Left ventricle myocardium inferior (tissue), 1 donor: ENCODE measurements around the gene DACH1. TPM values are rescaled to one million over a fixed set of nuclear protein-coding genes. Genes with fewer than 3 reads are reported as not detected.

Experiments used
- DNase-seq: peaks from one replicate; pipeline ENCODE4 v3.0.0-alpha.2; 2020
- H3K27ac ChIP-seq: fragments of 200-600 bp; replicated peaks from 2 replicates; pipeline ENCODE4 v1.8.0; 2021
- H3K27me3 ChIP-seq: fragments of 200-600 bp; 2 replicates; pipeline ENCODE4 v1.8.0; 2021; ENCODE audit warnings: low read depth
- H3K36me3 ChIP-seq: fragments of 200-600 bp; 2 replicates; pipeline ENCODE4 v1.8.0; 2021
- H3K4me1 ChIP-seq: fragments of 200-600 bp; 2 replicates; pipeline ENCODE4 v1.8.0; 2021
- H3K4me3 ChIP-seq: fragments of 200-600 bp; 2 replicates; pipeline ENCODE4 v1.8.0; 2021; ENCODE audit warnings: mild to moderate bottlenecking, moderate library complexity
- H3K9me3 ChIP-seq: fragments of 200-600 bp; replicated peaks from 2 replicates; pipeline ENCODE4 v1.8.0; 2021
- CTCF ChIP-seq: fragments of 200-600 bp; IDR thresholded peaks from 2 replicates; pipeline ENCODE4 v1.8.0; 2021; ENCODE audit warnings: antibody characterized with exemption, mild to moderate bottlenecking, borderline replicate concordance
- intact Hi-C: fragments of 100-400 bp; cut with micrococcal nuclease; formaldehyde crosslinking; loops from one replicate; pipeline ENCODE4 v1.11.0; 2022
- total RNA-seq: library from RNA; stranded (reverse); fragmentation: NEBNext Ultra II Directional; extraction: Animal tissue kit (Norgen Biotek cat#: 25700); gene quantifications from one replicate; pipeline ENCODE4 v1.2.1, GENCODE V29; 2021
- donor health status: DM: no; HTN: yes; CAD: no; lungs with severe emphysema.

The DACH1 gene
- total RNA-seq, 1 donor from 2014 or later, result 3.4 TPM

- Histone ChIP-seq H3K4me1 (peaks cover 27% of the 10 kb centered on the region), H3K9me3 (no peaks in the 10 kb centered on the region), H3K27ac (peak overlapping the region; percentile 73), H3K36me3 (no peaks in the 10 kb centered on the region), H3K27me3 (no peaks in the 10 kb centered on the region), H3K4me3 (peak overlapping the region; percentile 16)
- no peak for DNase-seq
- no peak for TF ChIP-seq CTCF
- intact Hi-C loops, result no loop called here
Measured at GRCh38 chr13:71624653-71625600, 242.1 kb downstream of the DACH1 start.

GRCh38 chr13:71621174-71622124 is 245.6 kb downstream of the DACH1 start:
- peak overlapping the region; percentile 25 for H3K4me3 ChIP-seq
- intact Hi-C loops, result no loop called here

GRCh38 chr13:71619096-71619495 is 247.9 kb downstream of the DACH1 start:
- Histone ChIP-seq H3K27me3 (no peaks in the 10 kb centered on the region), H3K4me3 (no peak overlapping the region), H3K9me3 (no peaks in the 10 kb centered on the region), H3K27ac (no peak overlapping the region), H3K4me1 (peaks cover 12% of the 10 kb centered on the region), H3K36me3 (no peaks in the 10 kb centered on the region)
- TF ChIP-seq CTCF, result no peak
- intact Hi-C loops, result no loop called here
- DNase-seq, result no peak

More at GRCh38 chr13:71621174-71622124, 245.6 kb downstream of the DACH1 start:
- H3K36me3 ChIP-seq, result no peaks in the 10 kb centered on the region
- H3K27me3 ChIP-seq, result no peaks in the 10 kb centered on the region
- no peaks in the 10 kb centered on the region for H3K9me3 ChIP-seq
- no peak overlapping the region for H3K27ac ChIP-seq
- peaks cover 28% of the 10 kb centered on the region for H3K4me1 ChIP-seq
- no peak for TF ChIP-seq CTCF
- no peak for DNase-seq

GRCh38 chr13:71618159-71618558 is 248.8 kb downstream of the DACH1 start:
- peaks cover 3% of the 10 kb centered on the region for H3K4me1 ChIP-seq
- no peak overlapping the region for H3K4me3 ChIP-seq
- intact Hi-C loops, result no loop called here

More at GRCh38 chr13:71618159-71618558, 248.8 kb downstream of the DACH1 start:
- no peak for DNase-seq
- Histone ChIP-seq H3K27ac (no peak overlapping the region), H3K9me3 (no peaks in the 10 kb centered on the region), H3K27me3 (no peaks in the 10 kb centered on the region), H3K36me3 (no peaks in the 10 kb centered on the region)
- TF ChIP-seq CTCF, result no peak
